Liver (tissue), 9 donors: Measurements from ENCODE around the gene FAM170B. TPM values are rescaled to one million over a fixed set of nuclear protein-coding genes. Genes with fewer than 3 reads are reported as not detected.
A peak's percentile ranks its signal among the peaks of the same experiment; 100 is the strongest.

ENCODE experiments used
- DNase-seq: peaks from one replicate; pipeline ENCODE4 v3.0.0-alpha.2; 2017; ENCODE audit warnings: low spot score
- H3K27ac ChIP-seq, 2 donors: one replicate each; pipeline ENCODE4 v1.7.0; 2013; ENCODE audit warnings: inconsistent platforms in 2 of 2, low read length in 2 of 2, control low read depth in 1 of 2, low read depth in 1 of 2, mild to moderate bottlenecking in 1 of 2
- H3K27me3 ChIP-seq, 4 donors: one replicate each; pipeline versions ENCODE4 v1.6.1 to v1.7.0; 2013; ENCODE audit warnings: low read length in 3 of 4, inconsistent platforms in 1 of 4, mild to moderate bottlenecking in 1 of 4, moderate library complexity in 1 of 4; ENCODE audit not compliant: control insufficient read depth in 4 of 4, insufficient read depth in 4 of 4
- H3K36me3 ChIP-seq, 4 donors: one replicate each; pipeline versions ENCODE4 v1.6.1 to v1.7.0; 2013; ENCODE audit warnings: low read length in 3 of 4, mild to moderate bottlenecking in 3 of 4, low read depth in 1 of 4, moderate library complexity in 1 of 4; ENCODE audit not compliant: control insufficient read depth in 4 of 4, insufficient read depth in 3 of 4
- H3K4me1 ChIP-seq, 4 donors: one replicate each; pipeline versions ENCODE4 v1.6.1 to v1.7.0; 2013; ENCODE audit warnings: low read length in 3 of 4, mild to moderate bottlenecking in 3 of 4, moderate library complexity in 1 of 4; ENCODE audit not compliant: control insufficient read depth in 4 of 4, insufficient read depth in 4 of 4
- H3K4me3 ChIP-seq, 3 donors: one replicate each; pipeline versions ENCODE4 v1.6.1 to v1.7.0; 2013; ENCODE audit warnings: low read length in 3 of 3, control low read depth in 1 of 3, low read depth in 1 of 3, mild to moderate bottlenecking in 1 of 3
- H3K9ac ChIP-seq, 2 donors: one replicate each; pipeline ENCODE4 v1.7.0; 2013; ENCODE audit warnings: low read length in 2 of 2, mild to moderate bottlenecking in 2 of 2, moderate library complexity in 2 of 2, control low read depth in 1 of 2, low read depth in 1 of 2
- H3K9me3 ChIP-seq, 4 donors: one replicate each; pipeline versions ENCODE4 v1.6.1 to v1.7.0; 2013; ENCODE audit warnings: low read length in 3 of 4; ENCODE audit not compliant: control insufficient read depth in 4 of 4
- EGR1 ChIP-seq, 2 donors: IDR thresholded peaks; 2 replicates each; pipeline ENCODE4 v1.6.1; 2016 to 2018; ENCODE audit warnings: antibody characterized with exemption in 2 of 2, low read depth in 2 of 2
- FOXA1 ChIP-seq: IDR thresholded peaks from 2 replicates; pipeline ENCODE4 v1.6.1; 2016; ENCODE audit warnings: antibody characterized with exemption
- FOXA2 ChIP-seq: IDR thresholded peaks from 2 replicates; pipeline ENCODE4 v1.6.1; 2016; ENCODE audit warnings: antibody characterized with exemption
- GABPA ChIP-seq, 2 donors: IDR thresholded peaks in 1 of 2; conservative IDR thresholded peaks in 1 of 2; 2 replicates each; pipeline ENCODE4 v1.6.1; 2016; ENCODE audit warnings: antibody characterized with exemption in 2 of 2, mild to moderate bottlenecking in 1 of 2, moderate library complexity in 1 of 2
- HNF4A ChIP-seq, 2 donors: conservative IDR thresholded peaks; 2 replicates each; pipeline ENCODE4 v1.6.1; 2016; ENCODE audit warnings: antibody characterized with exemption in 2 of 2, mild to moderate bottlenecking in 2 of 2
- HNF4G ChIP-seq: IDR thresholded peaks from 2 replicates; pipeline ENCODE4 v1.6.1; 2016; ENCODE audit warnings: antibody characterized with exemption
- JUND ChIP-seq, 2 donors: IDR thresholded peaks; 2 replicates each; pipeline ENCODE4 v1.6.1; 2016; ENCODE audit warnings: antibody characterized with exemption in 2 of 2
- NR2F2 ChIP-seq: IDR thresholded peaks from 2 replicates; pipeline ENCODE4 v1.6.1; 2016; ENCODE audit warnings: antibody characterized with exemption
- RAD21 ChIP-seq, 2 donors: IDR thresholded peaks; 2 replicates each; pipeline ENCODE4 v1.6.1; 2016; ENCODE audit warnings: antibody characterized with exemption in 2 of 2, mild to moderate bottlenecking in 2 of 2
- RXRA ChIP-seq, 2 donors: IDR thresholded peaks; 2 replicates each; pipeline ENCODE4 v1.6.1; 2017 to 2018; ENCODE audit warnings: antibody characterized with exemption in 2 of 2, mild to moderate bottlenecking in 1 of 2
- SP1 ChIP-seq: IDR thresholded peaks from 2 replicates; pipeline ENCODE4 v1.6.1; 2018; ENCODE audit warnings: antibody characterized with exemption, mild to moderate bottlenecking
- TAF1 ChIP-seq: conservative IDR thresholded peaks from 2 replicates; pipeline ENCODE4 v1.6.1; 2016; ENCODE audit warnings: antibody characterized with exemption, mild to moderate bottlenecking
- YY1 ChIP-seq: IDR thresholded peaks from 2 replicates; pipeline ENCODE4 v1.6.1; 2016; ENCODE audit warnings: antibody characterized with exemption, mild to moderate bottlenecking
- WGBS: extraction: QIAGEN DNeasy Blood & Tissue Kit; methylation state at CpG from one replicate; pipeline ENCODE4 v1.1.7; 2013; 5-methylcytosine and 5-hydroxymethylcytosine counted together
- polyA plus RNA-seq, 2 donors: library from polyadenylated mRNA; stranded (reverse) in 1 of 2; unstranded in 1 of 2; fragments of 200-250 nt in 1 of 2; fragments of >200 nt in 1 of 2; fragmentation: Nextera tagmentation in 1 of 2; extraction: Ambion mirVana in 1 of 2; gene quantifications; one replicate each; pipeline versions ENCODE4 v1.2.1 to v1.2.3, GENCODE V29; 2013 to 2015
- total RNA-seq, 2 donors: library from RNA; depleted of rRNA; stranded (reverse); fragments of >200 nt; gene quantifications; one replicate each; pipeline ENCODE4 v1.2.3, GENCODE V29; 2014
- TF ChIP-seq, protein P1 (sequence below): fragments of 150-350 bp; IDR thresholded peaks from 2 replicates; pipeline ENCODE4 v1.5.1; 2017; ENCODE audit warnings: improper control_type of control experiment, low read depth, low read length; ENCODE audit not compliant: missing input control
- TF ChIP-seq, protein P2 (sequence below): IDR thresholded peaks from 2 replicates; pipeline ENCODE4 v1.6.1; 2016; ENCODE audit warnings: antibody characterized with exemption
- TF ChIP-seq, protein P3 (sequence below): IDR thresholded peaks from 2 replicates; pipeline ENCODE4 v1.6.1; 2016; ENCODE audit warnings: antibody characterized with exemption
- TF ChIP-seq, protein P4 (sequence below): IDR thresholded peaks from 2 replicates; pipeline ENCODE4 v1.6.1; 2016; ENCODE audit warnings: antibody characterized with exemption
- TF ChIP-seq, protein P5 (sequence below): IDR thresholded peaks from 2 replicates; pipeline ENCODE4 v1.6.1; 2016; ENCODE audit warnings: antibody characterized with exemption, mild to moderate bottlenecking
- donor health status: healthy.
- donor health status: healthy.
- donor health status: healthy.
- donor health status: healthy.
- donor health status: healthy.

FAM170B gene
- total and polyA plus RNA-seq, 4 donors, result not detected

DNA sequence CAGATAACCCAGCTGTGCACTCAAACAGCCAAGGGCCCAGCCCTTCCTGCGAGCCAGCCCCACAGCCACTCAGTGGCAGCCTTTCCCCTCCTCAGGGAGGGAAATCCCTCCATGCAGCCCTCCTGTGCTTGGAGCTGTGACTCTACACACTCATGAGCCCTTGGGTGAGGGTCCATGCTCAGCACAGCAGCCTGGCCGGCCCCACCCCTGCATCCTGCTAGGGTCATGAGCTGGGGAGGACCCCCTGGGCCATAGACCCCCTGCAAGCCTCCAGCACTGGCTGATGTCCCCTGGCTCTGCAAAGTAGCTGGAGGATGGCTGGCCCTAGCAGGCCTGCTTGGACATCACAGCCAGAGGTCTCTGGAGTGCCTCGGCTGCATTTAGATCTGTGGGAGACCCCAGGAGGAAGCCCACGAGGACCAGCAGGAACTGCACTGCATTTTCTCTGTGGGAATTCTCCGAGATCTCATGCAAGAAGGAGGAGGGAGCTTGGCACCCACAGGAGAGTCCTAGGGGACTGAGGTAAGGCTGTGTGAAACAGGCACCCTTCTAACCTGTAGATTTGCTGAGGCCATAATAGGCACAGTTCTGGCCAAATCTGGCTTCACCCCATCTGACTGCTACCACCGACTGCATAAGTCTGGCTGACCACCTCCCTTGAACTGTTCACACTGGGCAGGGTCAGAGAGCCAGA, 37.0 kb upstream of the FAM170B start:
- DNase-seq, result peak; percentile 14
- Histone ChIP-seq H3K36me3 (no peaks in the 10 kb centered on the region), H3K9ac (no peak overlapping the region), H3K4me1 (no peaks in the 10 kb centered on the region), H3K27me3 (no peaks in the 10 kb centered on the region), H3K9me3 (no peaks in the 10 kb centered on the region), H3K4me3 (no peak overlapping the region), H3K27ac (no peak overlapping the region)
- WGBS, result 79% methylated on average over 6 of the region's 6 CpGs
- TF ChIP-seq NR2F2, result no peak
- TF ChIP-seq, protein P1, sequence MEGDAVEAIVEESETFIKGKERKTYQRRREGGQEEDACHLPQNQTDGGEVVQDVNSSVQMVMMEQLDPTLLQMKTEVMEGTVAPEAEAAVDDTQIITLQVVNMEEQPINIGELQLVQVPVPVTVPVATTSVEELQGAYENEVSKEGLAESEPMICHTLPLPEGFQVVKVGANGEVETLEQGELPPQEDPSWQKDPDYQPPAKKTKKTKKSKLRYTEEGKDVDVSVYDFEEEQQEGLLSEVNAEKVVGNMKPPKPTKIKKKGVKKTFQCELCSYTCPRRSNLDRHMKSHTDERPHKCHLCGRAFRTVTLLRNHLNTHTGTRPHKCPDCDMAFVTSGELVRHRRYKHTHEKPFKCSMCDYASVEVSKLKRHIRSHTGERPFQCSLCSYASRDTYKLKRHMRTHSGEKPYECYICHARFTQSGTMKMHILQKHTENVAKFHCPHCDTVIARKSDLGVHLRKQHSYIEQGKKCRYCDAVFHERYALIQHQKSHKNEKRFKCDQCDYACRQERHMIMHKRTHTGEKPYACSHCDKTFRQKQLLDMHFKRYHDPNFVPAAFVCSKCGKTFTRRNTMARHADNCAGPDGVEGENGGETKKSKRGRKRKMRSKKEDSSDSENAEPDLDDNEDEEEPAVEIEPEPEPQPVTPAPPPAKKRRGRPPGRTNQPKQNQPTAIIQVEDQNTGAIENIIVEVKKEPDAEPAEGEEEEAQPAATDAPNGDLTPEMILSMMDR, result no peak
- no peak for TF ChIP-seq RXRA (IDR thresholded peaks at IDR 0.05)
- TF ChIP-seq, protein P2, sequence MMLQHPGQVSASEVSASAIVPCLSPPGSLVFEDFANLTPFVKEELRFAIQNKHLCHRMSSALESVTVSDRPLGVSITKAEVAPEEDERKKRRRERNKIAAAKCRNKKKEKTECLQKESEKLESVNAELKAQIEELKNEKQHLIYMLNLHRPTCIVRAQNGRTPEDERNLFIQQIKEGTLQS, result no peak
- no peak for TF ChIP-seq SP1
- no peak for TF ChIP-seq HNF4G
- TF ChIP-seq EGR1 (IDR thresholded peaks at IDR 0.05; ENCODE audit: low read depth in 2 of 2), result no peak
- no peak for TF ChIP-seq GABPA (IDR thresholded peaks at IDR 0.05 in 1 of 2, conservative IDR thresholded peaks at IDR 0.05 in 1 of 2)
- TF ChIP-seq, protein P3, sequence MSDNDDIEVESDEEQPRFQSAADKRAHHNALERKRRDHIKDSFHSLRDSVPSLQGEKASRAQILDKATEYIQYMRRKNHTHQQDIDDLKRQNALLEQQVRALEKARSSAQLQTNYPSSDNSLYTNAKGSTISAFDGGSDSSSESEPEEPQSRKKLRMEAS, result no peak
- TF ChIP-seq, protein P4, sequence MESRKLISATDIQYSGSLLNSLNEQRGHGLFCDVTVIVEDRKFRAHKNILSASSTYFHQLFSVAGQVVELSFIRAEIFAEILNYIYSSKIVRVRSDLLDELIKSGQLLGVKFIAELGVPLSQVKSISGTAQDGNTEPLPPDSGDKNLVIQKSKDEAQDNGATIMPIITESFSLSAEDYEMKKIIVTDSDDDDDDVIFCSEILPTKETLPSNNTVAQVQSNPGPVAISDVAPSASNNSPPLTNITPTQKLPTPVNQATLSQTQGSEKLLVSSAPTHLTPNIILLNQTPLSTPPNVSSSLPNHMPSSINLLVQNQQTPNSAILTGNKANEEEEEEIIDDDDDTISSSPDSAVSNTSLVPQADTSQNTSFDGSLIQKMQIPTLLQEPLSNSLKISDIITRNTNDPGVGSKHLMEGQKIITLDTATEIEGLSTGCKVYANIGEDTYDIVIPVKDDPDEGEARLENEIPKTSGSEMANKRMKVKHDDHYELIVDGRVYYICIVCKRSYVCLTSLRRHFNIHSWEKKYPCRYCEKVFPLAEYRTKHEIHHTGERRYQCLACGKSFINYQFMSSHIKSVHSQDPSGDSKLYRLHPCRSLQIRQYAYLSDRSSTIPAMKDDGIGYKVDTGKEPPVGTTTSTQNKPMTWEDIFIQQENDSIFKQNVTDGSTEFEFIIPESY, result no peak
- TF ChIP-seq RAD21 (IDR thresholded peaks at IDR 0.05), result no peak

DNA sequence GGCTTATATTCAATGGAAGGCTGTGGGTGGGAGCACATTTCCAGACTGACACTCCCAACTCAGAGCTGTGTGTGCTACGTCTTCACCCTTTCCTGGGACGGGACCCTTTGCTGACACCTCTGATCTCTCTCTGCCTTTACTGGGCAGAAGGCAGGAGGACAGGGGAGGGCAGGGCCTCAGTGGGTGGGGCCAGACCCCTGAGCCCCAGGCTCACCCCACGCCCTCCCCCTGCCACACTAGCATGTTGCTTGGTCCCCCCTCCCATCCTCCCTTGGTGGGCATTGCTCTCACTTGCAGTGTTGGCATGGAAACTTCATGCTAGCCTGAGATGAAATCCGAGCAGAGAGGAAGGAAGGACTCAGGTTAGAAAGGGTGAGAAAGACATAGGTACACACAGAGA, 36.0 kb upstream of the FAM170B start:
- H3K4me3 ChIP-seq, result no peak overlapping the region
- H3K27ac ChIP-seq, result no peak overlapping the region
- H3K9ac ChIP-seq, result no peak overlapping the region
- no peaks in the 10 kb centered on the region for H3K4me1 ChIP-seq
- H3K9me3 ChIP-seq, result no peaks in the 10 kb centered on the region
- no peaks in the 10 kb centered on the region for H3K36me3 ChIP-seq
- no peaks in the 10 kb centered on the region for H3K27me3 ChIP-seq
- peak; percentile 1 for DNase-seq
- WGBS, result 80% methylated on average over 4 of the region's 4 CpGs
- TF ChIP-seq SP1, result no peak
- TF ChIP-seq, protein P5, sequence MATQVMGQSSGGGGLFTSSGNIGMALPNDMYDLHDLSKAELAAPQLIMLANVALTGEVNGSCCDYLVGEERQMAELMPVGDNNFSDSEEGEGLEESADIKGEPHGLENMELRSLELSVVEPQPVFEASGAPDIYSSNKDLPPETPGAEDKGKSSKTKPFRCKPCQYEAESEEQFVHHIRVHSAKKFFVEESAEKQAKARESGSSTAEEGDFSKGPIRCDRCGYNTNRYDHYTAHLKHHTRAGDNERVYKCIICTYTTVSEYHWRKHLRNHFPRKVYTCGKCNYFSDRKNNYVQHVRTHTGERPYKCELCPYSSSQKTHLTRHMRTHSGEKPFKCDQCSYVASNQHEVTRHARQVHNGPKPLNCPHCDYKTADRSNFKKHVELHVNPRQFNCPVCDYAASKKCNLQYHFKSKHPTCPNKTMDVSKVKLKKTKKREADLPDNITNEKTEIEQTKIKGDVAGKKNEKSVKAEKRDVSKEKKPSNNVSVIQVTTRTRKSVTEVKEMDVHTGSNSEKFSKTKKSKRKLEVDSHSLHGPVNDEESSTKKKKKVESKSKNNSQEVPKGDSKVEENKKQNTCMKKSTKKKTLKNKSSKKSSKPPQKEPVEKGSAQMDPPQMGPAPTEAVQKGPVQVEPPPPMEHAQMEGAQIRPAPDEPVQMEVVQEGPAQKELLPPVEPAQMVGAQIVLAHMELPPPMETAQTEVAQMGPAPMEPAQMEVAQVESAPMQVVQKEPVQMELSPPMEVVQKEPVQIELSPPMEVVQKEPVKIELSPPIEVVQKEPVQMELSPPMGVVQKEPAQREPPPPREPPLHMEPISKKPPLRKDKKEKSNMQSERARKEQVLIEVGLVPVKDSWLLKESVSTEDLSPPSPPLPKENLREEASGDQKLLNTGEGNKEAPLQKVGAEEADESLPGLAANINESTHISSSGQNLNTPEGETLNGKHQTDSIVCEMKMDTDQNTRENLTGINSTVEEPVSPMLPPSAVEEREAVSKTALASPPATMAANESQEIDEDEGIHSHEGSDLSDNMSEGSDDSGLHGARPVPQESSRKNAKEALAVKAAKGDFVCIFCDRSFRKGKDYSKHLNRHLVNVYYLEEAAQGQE, result no peak
- no peak for TF ChIP-seq YY1
- TF ChIP-seq, protein P3, result no peak
- no peak for TF ChIP-seq EGR1 (IDR thresholded peaks at IDR 0.05; ENCODE audit: low read depth in 2 of 2)
- TF ChIP-seq RAD21 (IDR thresholded peaks at IDR 0.05), result no peak
- TF ChIP-seq, protein P4, result no peak
- TF ChIP-seq RXRA (IDR thresholded peaks at IDR 0.05), result no peak
- no peak for TF ChIP-seq GABPA (IDR thresholded peaks at IDR 0.05 in 1 of 2, conservative IDR thresholded peaks at IDR 0.05 in 1 of 2)
- no peak for TF ChIP-seq HNF4A (conservative IDR thresholded peaks at IDR 0.05)
- TF ChIP-seq TAF1, result no peak
- TF ChIP-seq HNF4G, result no peak
- TF ChIP-seq FOXA1, result no peak
- TF ChIP-seq FOXA2, result no peak
- no peak for TF ChIP-seq JUND (IDR thresholded peaks at IDR 0.05)
- TF ChIP-seq, protein P1, result no peak
